ENCODE results near the gene STAT1. TPM values are rescaled to one million over a fixed set of nuclear protein-coding genes. Genes with fewer than 3 reads are reported as not detected.

The STAT1 gene
- total RNA-seq, 1 donor from 2014 or later, result 86.9 TPM

DNA sequence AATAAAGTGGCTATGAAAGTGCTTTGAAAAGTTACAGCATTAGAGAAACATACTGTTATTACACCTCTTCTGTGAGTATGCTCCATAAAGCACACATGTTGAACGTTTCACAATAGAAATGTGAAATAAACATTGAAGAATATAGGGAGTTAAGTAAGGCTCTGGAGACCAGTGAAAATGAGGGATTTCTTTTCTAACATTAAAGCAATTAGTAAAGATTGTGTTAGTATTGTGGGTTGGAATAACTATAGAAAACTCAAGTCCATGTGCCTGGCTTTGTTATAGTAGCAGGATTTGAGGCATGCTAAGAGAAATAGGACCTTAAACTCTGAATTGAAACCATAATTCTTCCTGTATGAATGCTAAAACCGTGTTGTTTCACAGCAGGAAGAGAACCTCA lies 70.3 kb downstream of the STAT1 start:
- TF ChIP-seq CTCF (conservative IDR thresholded peaks at IDR 0.05; ENCODE audit: low read depth, low read length), result no peak
- DNase-seq (ENCODE audit: low read depth), result no peak
- H3K4me3 ChIP-seq (ENCODE audit: low read depth, low read length), result no peak overlapping the region

- TF ChIP-seq CTCF (conservative IDR thresholded peaks at IDR 0.05; ENCODE audit: low read depth, low read length), result no peak
- DNase-seq (ENCODE audit: low read depth), result no peak
- H3K4me3 ChIP-seq (ENCODE audit: low read depth, low read length), result no peak overlapping the region
Measured at GRCh38 chr2:190942697-190943096, 71.3 kb downstream of the STAT1 start.

DNA sequence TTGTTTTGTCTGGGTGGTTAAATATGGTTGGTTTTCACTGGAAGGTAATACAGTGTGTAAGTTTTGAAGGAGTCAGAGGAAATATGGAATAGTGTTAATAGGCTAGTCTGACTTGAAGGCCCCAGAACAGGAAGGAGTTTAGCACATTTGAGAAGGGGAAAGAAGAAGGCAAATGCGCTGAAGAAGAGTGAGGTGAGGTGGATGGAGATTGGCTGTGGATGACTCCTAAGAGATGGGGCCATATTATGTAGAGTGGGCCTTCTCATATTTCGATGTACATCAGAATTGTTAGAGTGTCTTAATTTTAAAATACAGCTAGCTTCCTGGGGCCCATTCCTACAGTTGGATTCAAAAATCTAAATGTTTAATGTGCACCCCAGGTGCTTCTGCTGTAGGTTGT lies 72.4 kb downstream of the STAT1 start:
- no peak for TF ChIP-seq CTCF (conservative IDR thresholded peaks at IDR 0.05; ENCODE audit: low read depth, low read length)
- H3K4me3 ChIP-seq (ENCODE audit: low read depth, low read length), result no peak overlapping the region
- no peak for DNase-seq (ENCODE audit: low read depth)

GRCh38 chr2:190940454-190940853 lies 73.5 kb downstream of the STAT1 start:
- no peak overlapping the region for H3K4me3 ChIP-seq (ENCODE audit: low read depth, low read length)
- no peak for TF ChIP-seq CTCF (conservative IDR thresholded peaks at IDR 0.05; ENCODE audit: low read depth, low read length)
- DNase-seq (ENCODE audit: low read depth), result no peak

GRCh38 chr2:190938771-190939335 lies 75.1 kb downstream of the STAT1 start:
- no peak overlapping the region for H3K4me3 ChIP-seq (ENCODE audit: low read depth, low read length)
- DNase-seq (ENCODE audit: low read depth), result no peak
- no peak for TF ChIP-seq CTCF (conservative IDR thresholded peaks at IDR 0.05; ENCODE audit: low read depth, low read length)

GRCh38 chr2:190935054-190935453 lies 78.9 kb downstream of the STAT1 start:
- no peak for DNase-seq (ENCODE audit: low read depth)
- TF ChIP-seq CTCF (conservative IDR thresholded peaks at IDR 0.05; ENCODE audit: low read depth, low read length), result no peak
- H3K4me3 ChIP-seq (ENCODE audit: low read depth, low read length), result no peak overlapping the region

- no peak for TF ChIP-seq CTCF (conservative IDR thresholded peaks at IDR 0.05; ENCODE audit: low read depth, low read length)
- no peak overlapping the region for H3K4me3 ChIP-seq (ENCODE audit: low read depth, low read length)
- DNase-seq (ENCODE audit: low read depth), result no peak
Measured at GRCh38 chr2:190933361-190933760, 80.6 kb downstream of the STAT1 start.

Measured in epithelial cell of proximal tubule (primary cell).